Mesenchymal stem cell (in vitro differentiated cells and primary cell): Measurements from ENCODE around the gene DIPK1C.

Experiments used
- DNase-seq: peaks from one replicate; pipeline ENCODE4 v3.0.0-alpha.2; 2013
- H2AFZ ChIP-seq: one replicate; pipeline ENCODE4 v1.6.1; 2013; ENCODE audit warnings: low read depth, mild to moderate bottlenecking, control low read depth, inconsistent platforms, low read length, moderate library complexity
- H2AK5ac ChIP-seq: 2 replicates; pipeline ENCODE4 v1.6.1; 2013; ENCODE audit warnings: low read length, moderate library complexity, mild to moderate bottlenecking, inconsistent platforms; ENCODE audit not compliant: severe bottlenecking
- H2BK120ac ChIP-seq: one replicate; pipeline ENCODE4 v1.6.1; 2013; ENCODE audit warnings: low read depth, mild to moderate bottlenecking, inconsistent platforms, low read length, moderate library complexity
- H2BK12ac ChIP-seq, 2 experiments: one replicate each; pipeline ENCODE4 v1.6.1; 2013; ENCODE audit warnings: inconsistent platforms in 2 of 2, low read length in 2 of 2, mild to moderate bottlenecking in 2 of 2, moderate library complexity in 2 of 2, control low read depth in 1 of 2
- H2BK15ac ChIP-seq: one replicate; pipeline ENCODE4 v1.6.1; 2013; ENCODE audit warnings: mild to moderate bottlenecking, low read depth, inconsistent platforms; ENCODE audit not compliant: poor library complexity, severe bottlenecking
- H2BK5ac ChIP-seq: 2 replicates; pipeline ENCODE4 v1.6.1; 2013; ENCODE audit warnings: low read depth, mild to moderate bottlenecking, low read length, control low read depth, inconsistent platforms; ENCODE audit not compliant: poor library complexity, severe bottlenecking
- H3K14ac ChIP-seq, 2 experiments: one replicate each; pipeline ENCODE4 v1.6.1; 2013; ENCODE audit warnings: inconsistent platforms in 2 of 2, low read length in 2 of 2, control low read depth in 1 of 2, mild to moderate bottlenecking in 1 of 2, moderate library complexity in 1 of 2
- H3K18ac ChIP-seq, 2 experiments: one replicate each; pipeline ENCODE4 v1.6.1; 2013; ENCODE audit warnings: inconsistent platforms in 2 of 2, low read length in 2 of 2, control low read depth in 1 of 2, low read depth in 1 of 2, mild to moderate bottlenecking in 1 of 2
- H3K23ac ChIP-seq, 2 experiments: one replicate each; pipeline ENCODE4 v1.6.1; 2013; ENCODE audit warnings: inconsistent platforms in 2 of 2, low read length in 2 of 2, mild to moderate bottlenecking in 2 of 2, moderate library complexity in 2 of 2, control low read depth in 1 of 2
- H3K27ac ChIP-seq: 2 replicates; pipeline ENCODE4 v1.5.1; 2013; ENCODE audit warnings: mild to moderate bottlenecking, moderate library complexity, low read length, control low read depth, inconsistent platforms; ENCODE audit not compliant: poor library complexity, severe bottlenecking
- H3K27me3 ChIP-seq, 2 experiments: 2 replicates each; pipeline versions ENCODE4 v1.6.1 to v1.7.0; 2013; ENCODE audit warnings: low read length in 2 of 2, mild to moderate bottlenecking in 2 of 2, moderate library complexity in 2 of 2, control low read depth in 1 of 2, inconsistent platforms in 1 of 2; ENCODE audit not compliant: control insufficient read depth in 1 of 2, insufficient read depth in 1 of 2
- H3K36me3 ChIP-seq, 2 experiments: 2 replicates each; pipeline versions ENCODE4 v1.6.1 to v1.7.0; 2013; ENCODE audit warnings: low read length in 2 of 2, control low read depth in 1 of 2, inconsistent platforms in 1 of 2, low read depth in 1 of 2, mild to moderate bottlenecking in 1 of 2; ENCODE audit not compliant: insufficient read depth in 2 of 2, control insufficient read depth in 1 of 2
- H3K4ac ChIP-seq, 2 experiments: one replicate each; pipeline ENCODE4 v1.6.1; 2013; ENCODE audit warnings: inconsistent platforms in 2 of 2, low read length in 2 of 2, mild to moderate bottlenecking in 2 of 2, moderate library complexity in 2 of 2, control low read depth in 1 of 2, low read depth in 1 of 2
- H3K4me1 ChIP-seq: 2 replicates; pipeline ENCODE4 v1.6.1; 2013; ENCODE audit warnings: low read depth, low read length, control low read depth; ENCODE audit not compliant: control insufficient read depth, insufficient read depth
- H3K4me2 ChIP-seq: 2 replicates; pipeline ENCODE4 v1.6.1; 2013; ENCODE audit warnings: low read length, mild to moderate bottlenecking, inconsistent platforms; ENCODE audit not compliant: poor library complexity, severe bottlenecking
- H3K4me3 ChIP-seq, 2 experiments: 2 replicates each; pipeline versions ENCODE4 v1.5.1 to v1.7.0; 2013; ENCODE audit warnings: low read length in 2 of 2, mild to moderate bottlenecking in 2 of 2, control low read depth in 1 of 2, low read depth in 1 of 2; ENCODE audit not compliant: insufficient read depth in 1 of 2
- H3K79me1 ChIP-seq: replicated peaks from 2 replicates; pipeline ENCODE4 v1.6.1; 2013; ENCODE audit warnings: mild to moderate bottlenecking, control low read depth, low read length, inconsistent platforms; ENCODE audit not compliant: poor library complexity, severe bottlenecking
- H3K9ac ChIP-seq: 2 replicates; pipeline ENCODE4 v1.7.0; 2013; ENCODE audit warnings: mild to moderate bottlenecking, low read length, moderate library complexity
- H3K9me3 ChIP-seq: 2 replicates; pipeline ENCODE4 v1.7.0; 2013; ENCODE audit warnings: mild to moderate bottlenecking, low read length; ENCODE audit not compliant: control insufficient read depth
- H4K8ac ChIP-seq: one replicate; pipeline ENCODE4 v1.6.1; 2013; ENCODE audit warnings: inconsistent platforms, mild to moderate bottlenecking, low read length, moderate library complexity
- H4K91ac ChIP-seq: one replicate; pipeline ENCODE4 v1.6.1; 2013; ENCODE audit warnings: mild to moderate bottlenecking, low read length, inconsistent platforms
- WGBS: methylation state at CpG from one replicate; pipeline ENCODE4 v1.1.7; 2013; ENCODE audit warnings: mixed read lengths; 5-methylcytosine and 5-hydroxymethylcytosine counted together

DIPK1C gene

DNA sequence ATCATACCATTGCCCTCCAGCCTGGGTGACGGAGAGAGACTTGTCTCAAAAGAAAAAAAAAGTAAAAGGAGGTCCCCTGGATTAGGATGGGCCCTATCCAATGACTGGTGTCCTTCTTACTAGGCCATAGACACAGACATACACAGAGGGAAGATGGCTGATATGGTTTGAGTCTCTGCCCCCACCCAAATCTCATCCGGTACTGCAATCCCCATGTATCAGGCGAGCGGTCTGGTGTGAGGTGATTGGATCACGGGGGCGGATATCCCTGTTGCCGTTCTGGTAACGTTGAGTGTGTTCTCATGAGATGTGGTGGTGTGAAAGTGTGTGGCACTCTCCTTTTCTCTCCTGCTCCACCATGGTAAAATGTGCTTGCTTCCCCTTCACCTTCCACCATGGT lies 31.2 kb upstream of the DIPK1C start:
- H4K8ac ChIP-seq = no peak overlapping the region
- no peak for DNase-seq
- peaks cover 5% of the 10 kb centered on the region for H3K9me3 ChIP-seq
- no peak overlapping the region for H2BK15ac ChIP-seq
- H2BK12ac ChIP-seq = no peak overlapping the region
- peaks cover 0 to 18% of the 10 kb centered on the region in 2 experiments for H3K27me3 ChIP-seq
- no peak overlapping the region for H2BK5ac ChIP-seq
- no peak overlapping the region for H3K18ac ChIP-seq
- no peak overlapping the region for H3K27ac ChIP-seq
- H3K4me2 ChIP-seq = no peak overlapping the region
- H3K23ac ChIP-seq = no peak overlapping the region
- H3K9ac ChIP-seq = no peak overlapping the region
- no peak overlapping the region for H2AFZ ChIP-seq
- H3K4me3 ChIP-seq = no peak overlapping the region
- no peaks in the 10 kb centered on the region for H3K79me1 ChIP-seq
- H2AK5ac ChIP-seq = no peak overlapping the region
- 96% methylated on average over 8 of the region's 8 CpGs for WGBS
- peaks cover 1% of the 10 kb centered on the region for H3K4me1 ChIP-seq
- no peaks in the 10 kb centered on the region for H3K36me3 ChIP-seq
- H2BK120ac ChIP-seq = no peak overlapping the region
- no peak overlapping the region for H4K91ac ChIP-seq
- no peak overlapping the region for H3K14ac ChIP-seq
- no peak overlapping the region for H3K4ac ChIP-seq

DNA sequence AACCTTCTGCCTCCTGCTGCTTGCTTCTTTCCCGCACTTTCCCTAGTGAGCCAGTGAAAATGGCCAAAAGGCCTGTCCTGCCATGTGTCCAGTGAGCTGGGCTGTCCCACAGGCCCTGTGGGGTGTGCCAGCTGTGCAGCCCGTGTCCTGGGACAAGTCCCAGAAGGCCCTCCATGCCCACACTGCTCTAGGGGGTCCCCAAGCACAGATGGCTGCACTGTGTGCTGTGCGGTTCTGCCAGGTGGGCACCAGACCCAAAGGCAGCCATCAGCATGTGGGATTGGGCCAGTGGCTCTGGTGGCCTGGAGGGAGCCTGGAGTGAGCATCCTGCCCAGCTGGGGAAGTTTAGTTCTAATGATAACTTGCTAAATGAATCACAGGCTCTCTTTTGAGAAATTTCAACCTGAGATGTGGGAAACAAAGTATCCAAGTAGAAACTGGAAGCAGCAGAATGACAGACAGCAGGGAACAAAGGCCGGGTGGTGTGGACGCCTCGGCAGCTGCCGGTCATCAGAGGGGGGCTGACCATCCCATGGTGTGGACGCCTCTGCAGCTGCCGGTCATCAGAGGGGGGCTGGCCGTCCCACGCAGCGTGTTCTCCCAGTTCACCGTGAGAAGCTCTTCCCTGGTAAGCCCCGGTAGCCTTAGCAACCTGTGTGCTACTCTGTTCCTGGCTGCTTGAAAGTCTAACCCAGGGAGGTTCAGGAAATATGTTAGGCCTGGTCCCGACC lies 29.2 kb upstream of the DIPK1C start:
- WGBS = 87% methylated on average over 13 of the region's 15 CpGs
- H4K91ac ChIP-seq = peak overlapping the region; percentile 34
- no peak overlapping the region for H3K4me2 ChIP-seq
- peak overlapping the region; percentile 35 for H4K8ac ChIP-seq
- no peak overlapping the region for H2AFZ ChIP-seq
- H3K14ac ChIP-seq = peak overlapping the region in 1 of 2 experiments; percentile 57
- H3K4me3 ChIP-seq = no peak overlapping the region
- no peak overlapping the region for H3K27ac ChIP-seq
- DNase-seq = no peak
- no peak overlapping the region for H2AK5ac ChIP-seq
- H3K4me1 ChIP-seq = peaks cover 1% of the 10 kb centered on the region
- H2BK120ac ChIP-seq = no peak overlapping the region
- H3K79me1 ChIP-seq = no peaks in the 10 kb centered on the region
- peak overlapping the region in 1 of 2 experiments; percentile 71 for H3K18ac ChIP-seq
- no peak overlapping the region for H2BK15ac ChIP-seq
- no peak overlapping the region for H3K9ac ChIP-seq
- no peak overlapping the region for H2BK5ac ChIP-seq
- peak overlapping the region in 1 of 2 experiments; percentile 67 for H2BK12ac ChIP-seq
- no peaks in the 10 kb centered on the region for H3K36me3 ChIP-seq
- no peaks in the 10 kb centered on the region for H3K9me3 ChIP-seq
- H3K4ac ChIP-seq = no peak overlapping the region
- H3K23ac ChIP-seq = no peak overlapping the region
- peaks cover 0 to 12% of the 10 kb centered on the region in 2 experiments for H3K27me3 ChIP-seq

- Histone ChIP-seq H3K4me1 (no peaks in the 10 kb centered on the region), H2AK5ac (no peak overlapping the region), H2BK120ac (no peak overlapping the region), H3K36me3 (no peaks in the 10 kb centered on the region), H3K79me1 (no peaks in the 10 kb centered on the region), H2BK12ac (no peak overlapping the region), H2AFZ (no peak overlapping the region), H3K27me3 (no peaks in the 10 kb centered on the region), H3K4ac (no peak overlapping the region), H2BK5ac (no peak overlapping the region), H2BK15ac (no peak overlapping the region), H3K18ac (no peak overlapping the region), H3K14ac (no peak overlapping the region), H3K23ac (no peak overlapping the region), H3K27ac (no peak overlapping the region), H3K4me2 (no peak overlapping the region), H3K4me3 (no peak overlapping the region), H3K9ac (no peak overlapping the region), H3K9me3 (no peaks in the 10 kb centered on the region), H4K91ac (no peak overlapping the region), H4K8ac (no peak overlapping the region)
- WGBS = 93% methylated on average over 10 of the region's 11 CpGs
- DNase-seq = no peak
These were observed 25.6 kb upstream of the DIPK1C start for GRCh38 chr18:74482697-74483096.

DNA sequence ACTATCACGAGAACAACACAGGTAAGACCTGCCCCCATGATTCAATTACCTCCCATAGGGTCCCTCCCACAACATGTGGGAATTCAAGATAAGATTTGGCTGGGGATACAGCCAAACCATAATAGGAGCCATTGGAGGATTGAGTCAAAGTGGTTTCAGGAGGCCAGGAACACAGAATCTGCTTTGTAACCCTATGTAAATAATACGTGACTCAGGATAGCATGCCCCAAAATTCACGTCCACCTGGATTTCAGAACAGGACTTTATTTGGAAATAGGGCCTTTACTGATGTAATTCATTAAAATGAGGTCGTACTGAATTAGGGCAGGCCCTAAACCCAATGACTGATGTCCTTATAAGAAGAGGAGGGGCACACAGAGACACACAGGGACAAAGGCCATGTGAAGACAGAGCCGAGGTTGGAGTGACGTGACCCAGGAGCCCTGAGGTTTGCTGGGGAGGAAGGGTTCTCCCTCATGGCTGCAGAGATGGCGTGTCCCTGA lies 23.1 kb upstream of the DIPK1C start:
- Histone ChIP-seq H3K23ac (no peak overlapping the region), H3K27me3 (peaks cover 4 to 16% of the 10 kb centered on the region in 2 experiments), H3K4me1 (no peaks in the 10 kb centered on the region), H4K91ac (no peak overlapping the region), H4K8ac (no peak overlapping the region), H3K9me3 (no peaks in the 10 kb centered on the region), H3K27ac (no peak overlapping the region), H3K18ac (no peak overlapping the region), H3K4me3 (no peak overlapping the region), H2AK5ac (no peak overlapping the region), H3K14ac (no peak overlapping the region), H2BK120ac (no peak overlapping the region), H2BK5ac (no peak overlapping the region), H2BK12ac (no peak overlapping the region), H3K36me3 (no peaks in the 10 kb centered on the region), H3K9ac (no peak overlapping the region), H3K4ac (no peak overlapping the region), H3K79me1 (no peaks in the 10 kb centered on the region), H2AFZ (no peak overlapping the region), H2BK15ac (no peak overlapping the region), H3K4me2 (no peak overlapping the region)
- no peak for DNase-seq
- 76% methylated on average over 7 of the region's 7 CpGs for WGBS
